Measurements from ENCODE around the gene GABBR2. TPM values are rescaled to one million over a fixed set of nuclear protein-coding genes. Genes with fewer than 3 reads are reported as not detected.

GABBR2 gene
- total RNA-seq, 2 experiments from 2014 or later, result not detected

DNA sequence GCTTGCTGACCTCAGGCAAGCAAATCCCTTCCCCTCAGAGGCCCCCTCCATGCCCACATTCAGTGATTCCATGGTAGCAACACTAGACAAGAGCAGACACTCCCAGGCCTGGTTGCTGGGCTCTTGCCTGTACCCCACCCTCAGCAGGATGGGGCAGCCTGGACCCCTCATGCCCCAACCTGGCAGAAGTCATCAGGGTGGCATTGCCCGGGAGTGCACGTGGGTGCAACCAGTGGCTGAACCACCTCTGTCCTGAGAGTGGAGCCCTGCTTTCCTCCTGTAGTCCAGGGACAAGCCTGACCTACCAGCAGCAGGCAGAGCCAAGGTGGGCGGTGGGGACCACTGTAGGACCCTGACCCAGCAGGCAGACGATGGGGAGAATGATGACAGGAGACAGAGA lies 387.5 kb downstream of the GABBR2 start:
- POLR2A ChIA-PET, result no interaction called here
- no TSS peak for BruUV-seq (replicated peaks)

DNA sequence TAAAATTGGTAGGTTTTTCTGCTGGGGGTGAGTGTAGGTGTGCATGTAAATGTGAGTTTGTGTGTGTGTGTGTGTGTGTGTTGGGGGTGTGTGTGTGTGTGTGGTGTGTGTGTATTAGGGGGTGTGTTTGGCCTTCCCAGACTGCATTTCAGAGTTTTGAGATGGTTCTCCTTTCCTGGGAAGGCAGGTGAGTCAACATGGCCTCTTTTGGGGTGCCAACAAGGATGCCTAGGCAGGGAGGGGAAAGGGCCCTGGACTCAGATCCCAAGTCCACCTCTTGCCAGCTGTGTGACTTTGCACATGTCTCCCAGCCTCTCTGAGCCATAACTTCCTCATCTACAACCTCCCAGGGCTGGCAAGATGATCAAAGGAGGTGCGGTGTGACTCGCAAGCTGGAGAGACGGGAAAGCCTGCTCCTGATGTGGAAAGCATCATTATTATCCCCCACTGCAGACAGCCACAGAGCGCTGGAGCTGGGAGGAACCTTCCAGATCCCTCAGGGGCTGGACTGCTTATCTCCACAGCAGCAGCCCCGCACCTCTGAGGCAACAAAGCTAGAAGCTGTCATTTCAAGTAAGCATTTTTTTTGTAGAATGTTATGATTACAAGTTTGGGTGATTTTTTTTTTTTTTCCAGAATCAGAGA lies 389.8 kb downstream of the GABBR2 start:
- TF ChIP-seq EZH2phosphoT487 (IDR thresholded peaks at IDR 0.05; ENCODE audit: borderline replicate concordance, low read depth, low read length), result no peak
- TF ChIP-seq, protein P1, sequence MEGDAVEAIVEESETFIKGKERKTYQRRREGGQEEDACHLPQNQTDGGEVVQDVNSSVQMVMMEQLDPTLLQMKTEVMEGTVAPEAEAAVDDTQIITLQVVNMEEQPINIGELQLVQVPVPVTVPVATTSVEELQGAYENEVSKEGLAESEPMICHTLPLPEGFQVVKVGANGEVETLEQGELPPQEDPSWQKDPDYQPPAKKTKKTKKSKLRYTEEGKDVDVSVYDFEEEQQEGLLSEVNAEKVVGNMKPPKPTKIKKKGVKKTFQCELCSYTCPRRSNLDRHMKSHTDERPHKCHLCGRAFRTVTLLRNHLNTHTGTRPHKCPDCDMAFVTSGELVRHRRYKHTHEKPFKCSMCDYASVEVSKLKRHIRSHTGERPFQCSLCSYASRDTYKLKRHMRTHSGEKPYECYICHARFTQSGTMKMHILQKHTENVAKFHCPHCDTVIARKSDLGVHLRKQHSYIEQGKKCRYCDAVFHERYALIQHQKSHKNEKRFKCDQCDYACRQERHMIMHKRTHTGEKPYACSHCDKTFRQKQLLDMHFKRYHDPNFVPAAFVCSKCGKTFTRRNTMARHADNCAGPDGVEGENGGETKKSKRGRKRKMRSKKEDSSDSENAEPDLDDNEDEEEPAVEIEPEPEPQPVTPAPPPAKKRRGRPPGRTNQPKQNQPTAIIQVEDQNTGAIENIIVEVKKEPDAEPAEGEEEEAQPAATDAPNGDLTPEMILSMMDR (conservative IDR thresholded peaks at IDR 0.05; ENCODE audit: low read length), result no peak
- no peaks in the 10 kb centered on the region for H3K9me3 ChIP-seq (ENCODE audit: low read length)
- DNase-seq (ENCODE audit: low spot score), result no peak
- H3K4me1 ChIP-seq (ENCODE audit: insufficient read depth, low read length, poor library complexity, severe bottlenecking), result no peaks in the 10 kb centered on the region
- H3K79me2 ChIP-seq (ENCODE audit: insufficient read depth, low read depth, low read length), result no peaks in the 10 kb centered on the region
- no peak overlapping the region for H2AFZ ChIP-seq (ENCODE audit: low read length)
- H3K27ac ChIP-seq (ENCODE audit: low read depth, low read length, poor library complexity, severe bottlenecking), result no peak overlapping the region
- no TSS peak for BruUV-seq (replicated peaks)
- H3K36me3 ChIP-seq (ENCODE audit: insufficient read depth, low read length), result no peaks in the 10 kb centered on the region
- H4K20me1 ChIP-seq (ENCODE audit: insufficient read depth, low read length), result no peaks in the 10 kb centered on the region
- H3K4me3 ChIP-seq (ENCODE audit: low read depth, low read length, poor library complexity, severe bottlenecking), result no peak overlapping the region
- POLR2A ChIA-PET, result no interaction called here
- H3K9me2 ChIP-seq (ENCODE audit: insufficient read depth, low read length), result no peaks in the 10 kb centered on the region
- CTCF ChIA-PET (ENCODE audit: unreplicated experiment), result no interaction called here
- intact Hi-C loops (cut with micrococcal nuclease; ENCODE audit: unreplicated experiment), result loop anchor here (5.0 to 10.0 kb wide), 2 partner anchors 43 to 396 kb away; no protein-coding TSS in a partner anchor
- H3K4me2 ChIP-seq (ENCODE audit: low read length), result no peak overlapping the region

More for the DNA sequence above, 387.5 kb downstream of the GABBR2 start:
- Histone ChIP-seq H3K4me1 (ENCODE audit: insufficient read depth, low read length, poor library complexity, severe bottlenecking) (peaks cover 2% of the 10 kb centered on the region), H3K27ac (ENCODE audit: low read depth, low read length, poor library complexity, severe bottlenecking) (no peak overlapping the region), H2AFZ (ENCODE audit: low read length) (no peak overlapping the region), H3K79me2 (ENCODE audit: insufficient read depth, low read depth, low read length) (no peaks in the 10 kb centered on the region), H3K9me2 (ENCODE audit: insufficient read depth, low read length) (no peaks in the 10 kb centered on the region), H3K4me3 (ENCODE audit: low read depth, low read length, poor library complexity, severe bottlenecking) (no peak overlapping the region), H3K9me3 (ENCODE audit: low read length) (no peaks in the 10 kb centered on the region), H4K20me1 (ENCODE audit: insufficient read depth, low read length) (no peaks in the 10 kb centered on the region), H3K36me3 (ENCODE audit: insufficient read depth, low read length) (no peaks in the 10 kb centered on the region), H3K4me2 (ENCODE audit: low read length) (no peak overlapping the region)
- intact Hi-C loops (cut with micrococcal nuclease; ENCODE audit: unreplicated experiment), result no loop called here
- DNase-seq (ENCODE audit: low spot score), result no peak
- TF ChIP-seq, protein P1 (conservative IDR thresholded peaks at IDR 0.05; ENCODE audit: low read length), result no peak
- TF ChIP-seq EZH2phosphoT487 (IDR thresholded peaks at IDR 0.05; ENCODE audit: borderline replicate concordance, low read depth, low read length), result no peak
- CTCF ChIA-PET (ENCODE audit: unreplicated experiment), result no interaction called here

DNA sequence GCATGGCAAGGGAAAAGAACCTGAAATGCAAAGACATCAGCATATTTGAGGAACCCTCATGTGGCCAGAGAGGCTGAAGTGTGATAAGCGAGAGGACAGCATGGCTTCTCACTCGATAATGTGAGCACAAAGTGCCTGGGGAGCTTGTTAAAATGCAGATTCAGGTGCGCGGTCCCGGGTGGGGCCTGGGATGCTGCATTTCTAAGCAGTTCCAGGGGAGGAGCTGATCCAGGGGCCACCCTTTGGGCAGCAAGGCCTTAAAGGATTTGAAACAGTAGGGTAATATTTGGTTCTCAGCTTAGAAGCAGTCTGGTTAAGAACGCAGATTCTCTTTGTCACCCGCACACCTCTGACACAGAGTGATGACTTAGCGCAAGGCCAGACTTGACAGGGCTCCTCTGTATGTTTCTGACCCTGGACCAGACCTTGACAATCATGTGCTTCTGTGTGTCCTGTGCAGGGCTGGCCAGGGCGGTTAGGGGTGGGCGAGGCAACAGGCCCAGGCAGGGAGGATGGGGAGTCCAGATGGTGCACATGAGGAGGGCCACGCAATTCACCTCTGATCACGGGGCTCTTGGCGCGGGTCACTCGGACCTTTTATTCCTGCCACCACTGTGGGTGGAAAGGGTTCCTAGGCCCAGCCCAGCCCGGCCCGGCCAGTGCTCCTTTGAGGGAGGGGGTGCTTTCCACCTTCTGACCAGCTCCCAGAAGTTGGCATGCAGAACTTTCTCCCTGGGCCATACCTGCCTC lies 390.5 kb downstream of the GABBR2 start:
- no peak for TF ChIP-seq EZH2phosphoT487 (IDR thresholded peaks at IDR 0.05; ENCODE audit: borderline replicate concordance, low read depth, low read length)
- TF ChIP-seq, protein P1 (conservative IDR thresholded peaks at IDR 0.05; ENCODE audit: low read length), result no peak
- no peaks in the 10 kb centered on the region for H3K79me2 ChIP-seq (ENCODE audit: insufficient read depth, low read depth, low read length)

More for the DNA sequence above, 390.5 kb downstream of the GABBR2 start:
- H3K9me3 ChIP-seq (ENCODE audit: low read length), result no peaks in the 10 kb centered on the region
- CTCF ChIA-PET (ENCODE audit: unreplicated experiment), result no interaction called here
- H3K4me1 ChIP-seq (ENCODE audit: insufficient read depth, low read length, poor library complexity, severe bottlenecking), result no peaks in the 10 kb centered on the region
- intact Hi-C loops (cut with micrococcal nuclease; ENCODE audit: unreplicated experiment), result loop anchor here (5.0 to 10.0 kb wide), 2 partner anchors 44 to 397 kb away; no protein-coding TSS in a partner anchor
- no peaks in the 10 kb centered on the region for H3K36me3 ChIP-seq (ENCODE audit: insufficient read depth, low read length)
- no peak overlapping the region for H3K4me2 ChIP-seq (ENCODE audit: low read length)
- POLR2A ChIA-PET, result no interaction called here
- H2AFZ ChIP-seq (ENCODE audit: low read length), result no peak overlapping the region
- no peaks in the 10 kb centered on the region for H4K20me1 ChIP-seq (ENCODE audit: insufficient read depth, low read length)
- H3K27ac ChIP-seq (ENCODE audit: low read depth, low read length, poor library complexity, severe bottlenecking), result no peak overlapping the region
- H3K9me2 ChIP-seq (ENCODE audit: insufficient read depth, low read length), result no peaks in the 10 kb centered on the region
- BruUV-seq (replicated peaks), result no TSS peak
- H3K4me3 ChIP-seq (ENCODE audit: low read depth, low read length, poor library complexity, severe bottlenecking), result no peak overlapping the region
- DNase-seq (ENCODE audit: low spot score), result no peak
